Endothelial cell of umbilical vein (primary cell): ENCODE results near the gene CRYZL1. TPM values are rescaled to one million over a fixed set of nuclear protein-coding genes. Genes with fewer than 3 reads are reported as not detected.
A peak's percentile ranks its signal among the peaks of the same experiment; 100 is the strongest.
"Not testable (repeated sequence)": the region's sequence is repeated elsewhere in the genome, so short reads cannot be mapped to it uniquely, and the experiment has no call there.

ENCODE experiments used
- BruUV-seq: library from RNA; stranded (reverse); fragments of 400-500 nt; replicated peaks from 2 replicates; lab custom pipeline; 2021; lab: Mats Ljungman, UMichigan
- CTCF ChIA-PET: fragments of 300-600, 350-600 bp; sonication (Branson Sonifier 250); formaldehyde crosslinking; loops from one replicate; lab custom pipeline; 2021; ENCODE audit warnings: antibody characterized with exemption, inconsistent platforms; lab: Charles Lee
- POLR2A ChIA-PET: fragments of 300-600, 350-600 bp; sonication (Branson Sonifier 250); formaldehyde crosslinking; loops from one replicate; lab custom pipeline; 2021; ENCODE audit warnings: antibody characterized with exemption, inconsistent platforms; lab: Charles Lee
- DNase-seq: peaks from one replicate; pipeline ENCODE4 v3.0.0-alpha.2; 2011; ENCODE audit warnings: low read depth, low spot score
- FAIRE-seq: peaks from 2 replicates; lab custom pipeline; 2011; peaks lifted over from hg19 to GRCh38; lab: Jason Lieb, UNC
- H2AFZ ChIP-seq: 2 replicates; pipeline ENCODE4 v1.6.0; 2012; ENCODE audit warnings: low read depth, low read length, control low read depth, inconsistent platforms
- H3K27ac ChIP-seq: 2 replicates; pipeline ENCODE4 v1.5.1; 2011; ENCODE audit warnings: low read depth, mild to moderate bottlenecking, control low read depth, low read length, moderate library complexity; ENCODE audit not compliant: insufficient read depth
- H3K27me3 ChIP-seq, 2 experiments: 2 replicates each; pipeline versions ENCODE4 v1.6.0 to v1.6.1; 2011; ENCODE audit warnings: low read length in 2 of 2, mixed read lengths in 1 of 2; ENCODE audit not compliant: control insufficient read depth in 2 of 2, insufficient read depth in 2 of 2
- H3K36me3 ChIP-seq, 2 experiments: 2 replicates in 1 of 2; 3 replicates in 1 of 2; pipeline ENCODE4 v1.5.1; 2011; ENCODE audit warnings: low read length in 2 of 2, mild to moderate bottlenecking in 1 of 2, moderate library complexity in 1 of 2; ENCODE audit not compliant: control insufficient read depth in 2 of 2, insufficient read depth in 2 of 2; ENCODE audit errors: extremely low read depth in 1 of 2
- H3K4me1 ChIP-seq: 3 replicates; pipeline ENCODE4 v1.5.1; 2011; ENCODE audit warnings: mild to moderate bottlenecking, low read length; ENCODE audit not compliant: control insufficient read depth, insufficient read depth; ENCODE audit errors: extremely low read depth
- H3K4me2 ChIP-seq: 2 replicates; pipeline ENCODE4 v1.6.1; 2011; ENCODE audit warnings: low read length, control low read depth, mixed read lengths; ENCODE audit not compliant: insufficient read depth
- H3K4me3 ChIP-seq, 3 experiments: fragments of 200-600 bp in 1 of 3; sonication (generic), shearing (Covaris generic) in 1 of 3; replicated peaks in 1 of 3; 2 replicates each; pipeline ENCODE4 v1.5.1; 2011 to 2016; ENCODE audit warnings: control low read depth in 3 of 3, low read length in 3 of 3, mild to moderate bottlenecking in 2 of 3, inconsistent platforms in 1 of 3, low read depth in 1 of 3, moderate library complexity in 1 of 3; ENCODE audit not compliant: insufficient read depth in 1 of 3
- H3K79me2 ChIP-seq: 2 replicates; pipeline ENCODE4 v1.6.0; 2012; ENCODE audit warnings: low read length, inconsistent platforms; ENCODE audit not compliant: control insufficient read depth, insufficient read depth
- H3K9ac ChIP-seq: replicated peaks from 2 replicates; pipeline ENCODE3; 2011; ENCODE audit warnings: low read length, control low read depth; ENCODE audit not compliant: insufficient read depth; ENCODE audit errors: extremely low read depth
- H3K9me1 ChIP-seq: replicated peaks from 3 replicates; pipeline ENCODE4 v1.6.0; 2011; ENCODE audit warnings: mild to moderate bottlenecking, low read length; ENCODE audit not compliant: control insufficient read depth, insufficient read depth; ENCODE audit errors: extremely low read depth
- H3K9me3 ChIP-seq: replicated peaks from 2 replicates; pipeline ENCODE4 v1.5.1; 2012; ENCODE audit warnings: low read length, inconsistent platforms; ENCODE audit not compliant: control insufficient read depth, insufficient read depth
- H4K20me1 ChIP-seq: replicated peaks from 2 replicates; pipeline ENCODE3; 2011; ENCODE audit warnings: mild to moderate bottlenecking, low read length; ENCODE audit not compliant: control insufficient read depth, insufficient read depth; ENCODE audit errors: extremely low read depth
- EZH2 ChIP-seq: IDR thresholded peaks from 2 replicates; pipeline ENCODE4 v1.6.1; 2012; ENCODE audit warnings: borderline replicate concordance, low read depth, mild to moderate bottlenecking, moderate library complexity, low read length, inconsistent platforms; ENCODE audit not compliant: severe bottlenecking
- FOS ChIP-seq: IDR thresholded peaks from 2 replicates; pipeline ENCODE4 v1.6.1; 2011; ENCODE audit warnings: mild to moderate bottlenecking, low read length, moderate library complexity, borderline replicate concordance; ENCODE audit not compliant: insufficient read depth
- GATA2 ChIP-seq: IDR thresholded peaks from 2 replicates; pipeline ENCODE4 v1.7.0; 2011; ENCODE audit warnings: low read depth, mild to moderate bottlenecking, moderate library complexity, mixed read lengths, low read length; ENCODE audit not compliant: insufficient read length, insufficient read depth
- JUN ChIP-seq: IDR thresholded peaks from 2 replicates; pipeline ENCODE4 v1.6.1; 2011; ENCODE audit warnings: borderline replicate concordance, low read depth; ENCODE audit not compliant: insufficient read length, insufficient read depth
- MYC ChIP-seq: IDR thresholded peaks from one replicate; pipeline ENCODE4 v1.6.1; 2011; ENCODE audit warnings: mild to moderate bottlenecking, low read depth, low read length
- POLR2A ChIP-seq: IDR thresholded peaks from 2 replicates; pipeline ENCODE4 v1.6.1; 2012; ENCODE audit warnings: low read depth, mild to moderate bottlenecking, control low read depth, low read length
- POLR2AphosphoS5 ChIP-seq: IDR thresholded peaks from 2 replicates; pipeline ENCODE4 v1.6.1; 2012; ENCODE audit warnings: low read depth, mild to moderate bottlenecking, control low read depth, low read length, moderate library complexity; ENCODE audit not compliant: insufficient read depth
- dilution Hi-C: fragments of 300-500 bp; cut with MboI; formaldehyde crosslinking; loops from one replicate; pipeline ENCODE4 v1.15.0; 2019; ENCODE audit warnings: low sequenced_read_pairs; ENCODE audit not compliant: extremely low pct_ligation_motif_present
- intact Hi-C: fragments of 100-400 bp; cut with micrococcal nuclease; formaldehyde crosslinking; loops from one replicate; pipeline ENCODE4 v1.10.0; 2022
- polyA plus RNA-seq, 4 experiments: library from polyadenylated mRNA; depleted of rRNA in 3 of 4; stranded (reverse) in 3 of 4; unstranded in 1 of 4; fragments of >200 nt; gene quantifications; 2 replicates each; pipeline versions ENCODE4 v1.2.1 to v1.2.3, GENCODE V29; 2011 to 2012; ENCODE audit warnings: missing spikeins in 1 of 4
- total RNA-seq: library from RNA; stranded (reverse); gene quantifications from 2 replicates; pipeline ENCODE4 v1.2.3, GENCODE V29; 2021
- TF ChIP-seq, protein P1 (sequence below): IDR thresholded peaks from 2 replicates; pipeline ENCODE4 v1.6.1; 2011; ENCODE audit not compliant: insufficient read depth, insufficient read length
- TF ChIP-seq, protein P2 (sequence below), 2 donors: IDR thresholded peaks; 1 replicate in 1 of 2; 2 replicates in 1 of 2; pipeline ENCODE4 v1.5.1; 2011; ENCODE audit warnings: low read length in 2 of 2, mild to moderate bottlenecking in 2 of 2, moderate library complexity in 2 of 2, control low read depth in 1 of 2, inconsistent platforms in 1 of 2, low read depth in 1 of 2; ENCODE audit not compliant: insufficient read depth in 1 of 2; ENCODE audit errors: extremely low read depth in 1 of 2

Gene CRYZL1
- total and polyA plus RNA-seq, 2 donors (not counting 3 experiments of a cell fraction or from before 2014, with no cell fraction given): 26.4 to 42.1 TPM

DNA sequence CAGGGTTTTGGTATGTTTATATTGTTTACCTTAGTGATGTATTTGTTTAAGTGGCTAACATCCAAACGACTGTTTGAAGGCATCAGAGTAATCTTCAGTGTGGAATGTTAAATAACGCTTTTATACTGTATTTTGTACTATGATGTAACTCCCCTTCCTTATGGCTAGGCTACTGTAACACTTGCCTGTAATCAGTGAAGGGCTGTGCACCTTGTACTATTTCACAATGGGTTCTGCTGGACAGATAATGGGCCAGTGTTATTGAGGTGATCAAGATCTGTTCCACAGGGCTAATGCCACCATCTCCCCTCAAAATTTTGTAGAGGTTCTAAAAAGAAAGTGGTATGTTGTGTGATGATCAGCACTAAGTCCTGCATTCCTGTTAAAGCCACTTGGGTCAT, 64.8 kb downstream of the CRYZL1 start:
- FAIRE-seq, DNase-seq, H3K9ac ChIP-seq, H3K27ac ChIP-seq, H4K20me1 ChIP-seq, H3K27me3 ChIP-seq, H3K4me2 ChIP-seq, intact Hi-C loops, dilution Hi-C loops, H3K9me1 ChIP-seq, H3K9me3 ChIP-seq, H2AFZ ChIP-seq, H3K4me3 ChIP-seq, H3K79me2 ChIP-seq: not testable (repeated sequence)
- Histone ChIP-seq H3K36me3 (peaks cover 5 to 36% of the 10 kb centered on the region in 2 experiments), H3K4me1 (peaks cover 10% of the 10 kb centered on the region)
- BruUV-seq: TSS peak; percentile 60
- ChIA-PET POLR2A (interaction anchor here (0.6 kb wide), 1 partner anchor 108 kb away, joined by 8 read pairs; no protein-coding TSS in a partner anchor), CTCF (interaction anchor here (0.7 to 1.8 kb wide), 4 partner anchors 14 to 97 kb away, joined by 3 to 9 read pairs (median 4); no protein-coding TSS in a partner anchor)

DNA sequence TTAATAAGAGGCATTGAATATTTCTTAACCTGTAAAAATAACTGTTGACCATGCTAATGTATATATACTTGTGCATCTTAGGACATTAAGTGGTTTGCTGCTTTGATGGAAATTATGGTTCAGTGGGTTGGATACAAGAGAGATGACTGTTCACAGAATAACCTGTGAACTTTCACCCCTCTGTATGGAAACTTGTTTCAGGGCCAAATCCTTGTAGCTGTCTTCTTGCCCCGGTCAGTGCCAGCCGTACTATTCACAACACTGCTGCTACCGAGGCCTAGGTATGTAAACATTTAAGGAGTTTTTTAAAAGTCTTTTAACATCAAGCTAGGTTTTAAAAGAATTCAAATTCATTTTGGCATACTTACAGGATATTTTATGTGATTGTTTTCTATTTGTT, 69.2 kb downstream of the CRYZL1 start:
- Histone ChIP-seq H3K9ac (no peak overlapping the region), H3K27me3 (no peaks in the 10 kb centered on the region), H3K27ac (no peak overlapping the region), H3K36me3 (peaks cover 20 to 35% of the 10 kb centered on the region in 2 experiments), H3K9me3 (no peaks in the 10 kb centered on the region), H3K9me1 (no peaks in the 10 kb centered on the region), H4K20me1 (peaks cover 3% of the 10 kb centered on the region), H2AFZ (no peak overlapping the region), H3K4me2 (no peak overlapping the region), H3K79me2 (peaks cover 21% of the 10 kb centered on the region), H3K4me1 (no peaks in the 10 kb centered on the region), H3K4me3 (no peak overlapping the region)
- ChIA-PET CTCF (interaction anchor here (5.7 kb wide), 1 partner anchor 34 kb away, joined by 39 read pairs; no protein-coding TSS in a partner anchor), POLR2A (interaction anchor here (0.9 kb wide), 1 partner anchor 21 kb away, joined by 3 read pairs; no protein-coding TSS in a partner anchor)
- dilution Hi-C loops: no loop called here
- DNase-seq (peak; percentile 26), FAIRE-seq (no peak)
- BruUV-seq: no TSS peak
- intact Hi-C loops: no loop called here
- no peak for TF ChIP-seq MYC
- TF ChIP-seq GATA2: no peak
- no peak for TF ChIP-seq FOS
- no peak for TF ChIP-seq EZH2
- no peak for TF ChIP-seq POLR2A
- TF ChIP-seq, protein P1, sequence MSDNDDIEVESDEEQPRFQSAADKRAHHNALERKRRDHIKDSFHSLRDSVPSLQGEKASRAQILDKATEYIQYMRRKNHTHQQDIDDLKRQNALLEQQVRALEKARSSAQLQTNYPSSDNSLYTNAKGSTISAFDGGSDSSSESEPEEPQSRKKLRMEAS: no peak
- TF ChIP-seq, protein P2, sequence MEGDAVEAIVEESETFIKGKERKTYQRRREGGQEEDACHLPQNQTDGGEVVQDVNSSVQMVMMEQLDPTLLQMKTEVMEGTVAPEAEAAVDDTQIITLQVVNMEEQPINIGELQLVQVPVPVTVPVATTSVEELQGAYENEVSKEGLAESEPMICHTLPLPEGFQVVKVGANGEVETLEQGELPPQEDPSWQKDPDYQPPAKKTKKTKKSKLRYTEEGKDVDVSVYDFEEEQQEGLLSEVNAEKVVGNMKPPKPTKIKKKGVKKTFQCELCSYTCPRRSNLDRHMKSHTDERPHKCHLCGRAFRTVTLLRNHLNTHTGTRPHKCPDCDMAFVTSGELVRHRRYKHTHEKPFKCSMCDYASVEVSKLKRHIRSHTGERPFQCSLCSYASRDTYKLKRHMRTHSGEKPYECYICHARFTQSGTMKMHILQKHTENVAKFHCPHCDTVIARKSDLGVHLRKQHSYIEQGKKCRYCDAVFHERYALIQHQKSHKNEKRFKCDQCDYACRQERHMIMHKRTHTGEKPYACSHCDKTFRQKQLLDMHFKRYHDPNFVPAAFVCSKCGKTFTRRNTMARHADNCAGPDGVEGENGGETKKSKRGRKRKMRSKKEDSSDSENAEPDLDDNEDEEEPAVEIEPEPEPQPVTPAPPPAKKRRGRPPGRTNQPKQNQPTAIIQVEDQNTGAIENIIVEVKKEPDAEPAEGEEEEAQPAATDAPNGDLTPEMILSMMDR (IDR thresholded peaks at IDR 0.05; ENCODE audit: extremely low read depth in 1 of 2, insufficient read depth in 1 of 2, low read depth in 1 of 2, low read length in 2 of 2): no peak
- TF ChIP-seq POLR2AphosphoS5: no peak
- TF ChIP-seq JUN: no peak
